ENCODE measurements around the gene TPM1. TPM values are rescaled to one million over a fixed set of nuclear protein-coding genes. Genes with fewer than 3 reads are reported as not detected.

TPM1 gene
- total and polyA plus RNA-seq, 10 of the 15 experiments (the other 5 are each of a cell fraction or from before 2014, with no cell fraction given) = 0.43 to 10.0 (median 2.4) TPM

- no TSS peak for BruUV-seq (replicated peaks)
Measured at GRCh38 chr15:62998262-62998890, 44.2 kb upstream of the TPM1 start.

GRCh38 chr15:62999178-62999577 is 43.4 kb upstream of the TPM1 start:
- Histone ChIP-seq H3K4me2 (ENCODE audit: control insufficient read depth, insufficient read depth) (no peak overlapping the region), H3K9ac (ENCODE audit: control insufficient read depth, insufficient read depth, low read length) (no peak overlapping the region), H3K4me1 (ENCODE audit: control insufficient read depth, insufficient read depth, low read length) (no peaks in the 10 kb centered on the region), H3K79me2 (ENCODE audit: control insufficient read depth, insufficient read depth, low read length) (no peaks in the 10 kb centered on the region), H3K4me3 (no peak overlapping the region), H3K27ac (ENCODE audit: control insufficient read depth, insufficient read depth) (no peak overlapping the region), H3K9me3 (replicated peaks; ENCODE audit: control insufficient read depth, insufficient read depth, low read length) (no peaks in the 10 kb centered on the region), H4K20me1 (ENCODE audit: control insufficient read depth, insufficient read depth) (no peaks in the 10 kb centered on the region), H3K27me3 (replicated peaks in 1 of 2; ENCODE audit: control insufficient read depth in 2 of 2, insufficient read depth in 2 of 2, low read length in 1 of 2) (peaks cover 0 to 2% of the 10 kb centered on the region in 2 experiments; a peak in 3 of 4 replicates), H2AFZ (ENCODE audit: control insufficient read depth, low read depth, low read length) (no peak overlapping the region), H3K36me3 (ENCODE audit: control insufficient read depth in 2 of 2, insufficient read depth in 2 of 2, low read length in 1 of 2) (no peaks in the 10 kb centered on the region)
- WGBS (ENCODE audit: insufficient coverage, insufficient replicate concordance, low lambda C conversion rate, missing lambda C conversion rate) = 44% methylated on average over 4 of the region's 4 CpGs
- FAIRE-seq (no peak), DNase-seq (ENCODE audit: low read depth, low spot score) (no peak), ATAC-seq (no peak)
- no TSS peak for BruUV-seq (replicated peaks)
- RAD21 ChIA-PET (ENCODE audit: unreplicated experiment) = no interaction called here
- SMC1A ChIA-PET (ENCODE audit: uncharacterized antibody, unreplicated experiment) = no interaction called here
- POLR2A ChIA-PET = no interaction called here
- intact Hi-C loops (cut with micrococcal nuclease; ENCODE audit: unreplicated experiment) (no loop called here), in situ Hi-C loops (cut with MboI) (no loop called here)
- CTCF ChIA-PET = no interaction called here
- TF ChIP-seq POU2F2 (IDR thresholded peaks at IDR 0.05; ENCODE audit: borderline replicate concordance, low read depth, low read length) (no peak), PAX5 (IDR thresholded peaks at IDR 0.05; ENCODE audit: borderline replicate concordance, low read depth, low read length) (no peak), KAT2A (conservative IDR thresholded peaks at IDR 0.05; ENCODE audit: control insufficient read depth, low read depth, low read length) (no peak), SRF (IDR thresholded peaks at IDR 0.05; ENCODE audit: low read depth in 2 of 2, low read length in 2 of 2) (no peak), IKZF2 (IDR thresholded peaks at IDR 0.05) (no peak), CTCF (IDR thresholded peaks at IDR 0.05 in 2 of 3, conservative IDR thresholded peaks at IDR 0.05 in 1 of 3; ENCODE audit: control insufficient read depth in 2 of 3, extremely low read depth in 1 of 3, insufficient read depth in 1 of 3, low read depth in 3 of 3, low read length in 3 of 3) (no peak), SKIL (IDR thresholded peaks at IDR 0.05; ENCODE audit: low read depth, poor library complexity, severe bottlenecking) (no peak), MYB (IDR thresholded peaks at IDR 0.05; ENCODE audit: borderline replicate concordance, low read depth, low read length) (no peak), EZH2 (IDR thresholded peaks at IDR 0.05; ENCODE audit: borderline replicate concordance, control insufficient read depth, low read depth, low read length) (no peak)

More at GRCh38 chr15:62998262-62998890, 44.2 kb upstream of the TPM1 start:
- H3K27me3 ChIP-seq (replicated peaks in 1 of 2; ENCODE audit: control insufficient read depth in 2 of 2, insufficient read depth in 2 of 2, low read length in 1 of 2) = peaks cover 0 to 2% of the 10 kb centered on the region in 2 experiments; a peak in 2 of 4 replicates
- intact Hi-C loops (cut with micrococcal nuclease; ENCODE audit: unreplicated experiment) (no loop called here), in situ Hi-C loops (cut with MboI) (no loop called here)
- H3K9me3 ChIP-seq (replicated peaks; ENCODE audit: control insufficient read depth, insufficient read depth, low read length) = no peaks in the 10 kb centered on the region
- H3K27ac ChIP-seq (ENCODE audit: control insufficient read depth, insufficient read depth) = no peak overlapping the region
- H3K36me3 ChIP-seq (ENCODE audit: control insufficient read depth in 2 of 2, insufficient read depth in 2 of 2, low read length in 1 of 2) = no peaks in the 10 kb centered on the region
- no peaks in the 10 kb centered on the region for H3K4me1 ChIP-seq (ENCODE audit: control insufficient read depth, insufficient read depth, low read length)
- H3K4me3 ChIP-seq = no peak overlapping the region
- SMC1A ChIA-PET (ENCODE audit: uncharacterized antibody, unreplicated experiment) = no interaction called here
- no peak for FAIRE-seq
- H3K79me2 ChIP-seq (ENCODE audit: control insufficient read depth, insufficient read depth, low read length) = no peaks in the 10 kb centered on the region
- RAD21 ChIA-PET (ENCODE audit: unreplicated experiment) = no interaction called here
- TF ChIP-seq YBX1 (IDR thresholded peaks at IDR 0.05) (no peak), EED (IDR thresholded peaks at IDR 0.05; ENCODE audit: low read depth) (no peak), CBX5 (IDR thresholded peaks at IDR 0.05; ENCODE audit: low read depth) (no peak), EP300 (IDR thresholded peaks at IDR 0.05; ENCODE audit: borderline replicate concordance in 1 of 2, control insufficient read depth in 1 of 2, low read depth in 2 of 2, low read length in 2 of 2) (no peak), ETV6 (conservative IDR thresholded peaks at IDR 0.05 in 1 of 2, IDR thresholded peaks at IDR 0.05 in 1 of 2; ENCODE audit: borderline replicate concordance in 1 of 2, low read depth in 1 of 2) (no peak), HDGF (IDR thresholded peaks at IDR 0.05) (no peak), SMAD5 (IDR thresholded peaks at IDR 0.05; ENCODE audit: low read depth) (no peak), SMAD1 (IDR thresholded peaks at IDR 0.05; ENCODE audit: low read depth, partially characterized antibody) (no peak), HDAC6 (IDR thresholded peaks at IDR 0.05; ENCODE audit: unreplicated experiment) (no peak), NBN (IDR thresholded peaks at IDR 0.05) (no peak)
- DNase-seq (ENCODE audit: low read depth, low spot score) = no peak
- H3K4me2 ChIP-seq (ENCODE audit: control insufficient read depth, insufficient read depth) = no peak overlapping the region
- no peak overlapping the region for H2AFZ ChIP-seq (ENCODE audit: control insufficient read depth, low read depth, low read length)
- WGBS (ENCODE audit: insufficient coverage, insufficient replicate concordance, low lambda C conversion rate, missing lambda C conversion rate) = 67% methylated on average over 6 of the region's 6 CpGs
- H3K9ac ChIP-seq (ENCODE audit: control insufficient read depth, insufficient read depth, low read length) = no peak overlapping the region
- CTCF ChIA-PET = no interaction called here
- H4K20me1 ChIP-seq (ENCODE audit: control insufficient read depth, insufficient read depth) = no peaks in the 10 kb centered on the region
- ATAC-seq = no peak
- POLR2A ChIA-PET = no interaction called here

Data from GM12878 (cell line).